ENCODE measurements around the gene COL24A1. TPM values are rescaled to one million over a fixed set of nuclear protein-coding genes. Genes with fewer than 3 reads are reported as not detected.

COL24A1 gene
- total RNA-seq, 1 experiment from 2014 or later: 0.35 TPM

DNA sequence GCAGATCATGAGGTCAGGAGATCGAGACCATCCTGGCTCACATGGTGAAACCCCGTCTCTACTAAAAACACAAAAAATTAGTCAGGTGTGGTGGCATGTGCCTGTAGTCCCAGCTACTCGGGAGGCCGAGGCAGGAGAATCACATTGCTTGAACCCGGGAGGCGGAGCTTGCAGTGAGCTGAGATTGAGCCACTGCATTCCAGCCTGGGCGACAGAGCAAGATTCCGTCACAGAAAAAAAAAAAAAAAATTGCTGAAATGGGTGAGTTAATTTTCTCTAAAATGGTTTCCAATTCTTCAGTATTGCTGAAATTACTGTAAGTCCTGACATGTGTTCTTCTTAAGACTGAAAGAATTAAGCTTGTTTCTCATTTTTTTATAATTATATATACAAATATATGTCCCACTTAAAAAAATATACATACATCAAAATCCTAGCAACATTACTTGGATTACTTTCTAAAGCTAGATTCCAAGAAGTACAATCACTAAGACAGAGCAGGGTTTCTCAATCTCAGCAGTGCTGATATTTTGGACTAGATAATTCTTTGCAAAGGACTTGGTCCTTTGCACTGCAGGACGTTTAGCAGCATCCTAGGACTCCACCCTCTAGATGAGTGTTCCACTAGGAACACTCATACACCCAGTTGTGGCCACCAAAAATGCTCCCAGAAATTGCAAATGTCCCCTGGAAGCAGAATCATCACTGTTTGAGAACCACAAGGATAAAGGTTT, 473.1 kb downstream of the COL24A1 start:
- no peak overlapping the region for H3K27ac ChIP-seq (ENCODE audit: insufficient read length, low read depth, low read length)
- H4K8ac ChIP-seq (replicated peaks; ENCODE audit: insufficient read length, low read depth, low read length): no peak overlapping the region
- no peaks in the 10 kb centered on the region for H3K9me3 ChIP-seq (ENCODE audit: control insufficient read depth, low read depth, low read length)
- H4K91ac ChIP-seq (ENCODE audit: insufficient read length, low read depth, low read length): no peak overlapping the region
- H3K23me2 ChIP-seq (ENCODE audit: insufficient read length, low read depth, low read length, poor library complexity, severe bottlenecking): no peaks in the 10 kb centered on the region
- H2BK5ac ChIP-seq (ENCODE audit: insufficient read length, low read length): no peak overlapping the region
- Mint-ChIP-seq H3K36me3 (ENCODE audit: insufficient read depth in 1 of 3, low read depth in 3 of 3) (peaks cover 8 to 22% (median 16%) of the 10 kb centered on the region in 3 experiments), H3K9me3 (no peaks in the 10 kb centered on the region), H3K4me3 (no peak overlapping the region), H3K27me3 (ENCODE audit: low read depth) (no peaks in the 10 kb centered on the region), H3K4me1 (no peaks in the 10 kb centered on the region; a peak in 1 of 4 replicates), H3K27ac (no peak overlapping the region; a peak in 1 of 7 replicates)
- no peak overlapping the region for H2AFZ ChIP-seq (ENCODE audit: low read length)
- no peaks in the 10 kb centered on the region for H3K27me3 ChIP-seq (ENCODE audit: insufficient read depth, low read length)
- no peak overlapping the region for H3K18ac ChIP-seq (ENCODE audit: insufficient read length, low read depth, low read length)
- no peak overlapping the region for H2BK12ac ChIP-seq (ENCODE audit: insufficient read length, low read depth, low read length)
- H2BK15ac ChIP-seq (ENCODE audit: low read depth, low read length): no peak overlapping the region
- no peaks in the 10 kb centered on the region for H4K20me1 ChIP-seq (ENCODE audit: control insufficient read depth, insufficient read depth, insufficient read length)
- H3K79me2 ChIP-seq (ENCODE audit: insufficient read depth, low read length): no peaks in the 10 kb centered on the region
- TF ChIP-seq, protein P1, sequence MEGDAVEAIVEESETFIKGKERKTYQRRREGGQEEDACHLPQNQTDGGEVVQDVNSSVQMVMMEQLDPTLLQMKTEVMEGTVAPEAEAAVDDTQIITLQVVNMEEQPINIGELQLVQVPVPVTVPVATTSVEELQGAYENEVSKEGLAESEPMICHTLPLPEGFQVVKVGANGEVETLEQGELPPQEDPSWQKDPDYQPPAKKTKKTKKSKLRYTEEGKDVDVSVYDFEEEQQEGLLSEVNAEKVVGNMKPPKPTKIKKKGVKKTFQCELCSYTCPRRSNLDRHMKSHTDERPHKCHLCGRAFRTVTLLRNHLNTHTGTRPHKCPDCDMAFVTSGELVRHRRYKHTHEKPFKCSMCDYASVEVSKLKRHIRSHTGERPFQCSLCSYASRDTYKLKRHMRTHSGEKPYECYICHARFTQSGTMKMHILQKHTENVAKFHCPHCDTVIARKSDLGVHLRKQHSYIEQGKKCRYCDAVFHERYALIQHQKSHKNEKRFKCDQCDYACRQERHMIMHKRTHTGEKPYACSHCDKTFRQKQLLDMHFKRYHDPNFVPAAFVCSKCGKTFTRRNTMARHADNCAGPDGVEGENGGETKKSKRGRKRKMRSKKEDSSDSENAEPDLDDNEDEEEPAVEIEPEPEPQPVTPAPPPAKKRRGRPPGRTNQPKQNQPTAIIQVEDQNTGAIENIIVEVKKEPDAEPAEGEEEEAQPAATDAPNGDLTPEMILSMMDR (conservative IDR thresholded peaks at IDR 0.05): no peak
- no peak overlapping the region for H2AK5ac ChIP-seq (ENCODE audit: insufficient read length, low read length)
- no peak overlapping the region for H2BK120ac ChIP-seq (ENCODE audit: low read depth, low read length, poor library complexity, severe bottlenecking)
- H3K56ac ChIP-seq (ENCODE audit: insufficient read length, low read depth, low read length): no peak overlapping the region
- DNase-seq: no peak
- H3K79me1 ChIP-seq (ENCODE audit: insufficient read depth, low read depth, low read length, poor library complexity, severe bottlenecking): no peaks in the 10 kb centered on the region
- no peak overlapping the region for H3K4me2 ChIP-seq (ENCODE audit: insufficient read depth, insufficient read length, low read length)
- H3K4me1 ChIP-seq (ENCODE audit: insufficient read depth, low read length): no peaks in the 10 kb centered on the region
- no peak overlapping the region for H4K5ac ChIP-seq (ENCODE audit: insufficient read length, low read depth, low read length)
- no peak overlapping the region for H3K23ac ChIP-seq (ENCODE audit: insufficient read length, low read depth, low read length)
- H2BK20ac ChIP-seq (ENCODE audit: low read depth, low read length, poor library complexity, severe bottlenecking): no peak overlapping the region
- H3K9ac ChIP-seq (ENCODE audit: extremely low read depth, insufficient read length, low read length): no peak overlapping the region
- no peak overlapping the region for H3K14ac ChIP-seq (ENCODE audit: insufficient read depth, low read length)
- WGBS (ENCODE audit: extremely low coverage, insufficient read length, low lambda C conversion rate): no CpG with 5 or more reads among the region's 9 CpGs
- H3K4ac ChIP-seq (ENCODE audit: low read depth, low read length): no peak overlapping the region
- no peak overlapping the region for H3T11ph ChIP-seq (ENCODE audit: low read length)
